ENCODE data around the gene ARHGAP44. TPM values are rescaled to one million over a fixed set of nuclear protein-coding genes. Genes with fewer than 3 reads are reported as not detected.

ARHGAP44 gene
- total RNA-seq, 1 donor from 2014 or later: 6.9 TPM

- intact Hi-C loops (cut with micrococcal nuclease): no loop called here
- Mint-ChIP-seq H3K4me1 (peaks cover 28% of the 10 kb centered on the region), H3K27me3 (no peaks in the 10 kb centered on the region), H3K4me3 (no peak overlapping the region), H3K36me3 (ENCODE audit: low read depth) (no peaks in the 10 kb centered on the region), H3K9me3 (peaks cover 8% of the 10 kb centered on the region), H3K27ac (no peak overlapping the region)
- TF ChIP-seq CTCF (IDR thresholded peaks at IDR 0.05): no peak
- ATAC-seq (ENCODE audit: low read depth) (no peak), DNase-seq (no peak)
- POLR2A ChIA-PET: no interaction called here
- CTCF ChIA-PET: no interaction called here
Observed at GRCh38 chr17:12813664-12814063, 24.4 kb downstream of the ARHGAP44 start.

DNA sequence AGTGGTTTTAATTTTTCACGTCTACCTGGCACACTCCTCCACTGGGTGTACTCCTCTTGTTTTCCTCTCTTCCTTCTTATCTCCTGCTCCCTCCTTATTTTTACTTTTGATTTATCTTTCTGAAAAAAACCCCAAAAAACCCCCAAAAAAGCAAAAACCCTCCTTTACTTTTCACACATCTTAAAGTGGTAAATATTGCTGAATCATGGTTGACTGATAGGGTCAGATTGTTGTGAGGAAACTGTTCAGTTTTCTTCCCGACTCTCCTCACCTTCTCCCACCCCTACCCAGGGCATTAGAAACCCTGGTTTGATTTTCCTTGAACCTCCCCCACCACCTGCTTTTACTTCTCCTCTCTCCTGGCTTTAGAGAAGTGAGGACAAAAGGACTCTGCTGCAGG lies 25.4 kb downstream of the ARHGAP44 start:
- H3K27ac Mint-ChIP-seq: no peak overlapping the region

GRCh38 chr17:12815642-12816141 lies 26.4 kb downstream of the ARHGAP44 start:
- intact Hi-C loops (cut with micrococcal nuclease): loop anchor here (1.0 kb wide), 1 partner anchor 174 kb away; no protein-coding TSS in a partner anchor
- no peak for TF ChIP-seq CTCF (IDR thresholded peaks at IDR 0.05)
- H3K27me3 Mint-ChIP-seq: no peaks in the 10 kb centered on the region
- peak overlapping the region; percentile 70 for H3K27ac Mint-ChIP-seq
- DNase-seq (no peak), ATAC-seq (ENCODE audit: low read depth) (peak; percentile 99)
- H3K9me3 Mint-ChIP-seq: peaks cover 2% of the 10 kb centered on the region
- H3K4me1 Mint-ChIP-seq: peaks cover 28% of the 10 kb centered on the region
- H3K36me3 Mint-ChIP-seq (ENCODE audit: low read depth): no peaks in the 10 kb centered on the region
- ChIA-PET POLR2A (no interaction called here), CTCF (no interaction called here)
- H3K4me3 Mint-ChIP-seq: peak overlapping the region; percentile 57

More for the DNA sequence above, 25.4 kb downstream of the ARHGAP44 start:
- Mint-ChIP-seq H3K4me3 (no peak overlapping the region), H3K27me3 (no peaks in the 10 kb centered on the region), H3K9me3 (peaks cover 4% of the 10 kb centered on the region), H3K36me3 (ENCODE audit: low read depth) (no peaks in the 10 kb centered on the region), H3K4me1 (peaks cover 28% of the 10 kb centered on the region)
- intact Hi-C loops (cut with micrococcal nuclease): no loop called here
- no peak for TF ChIP-seq CTCF (IDR thresholded peaks at IDR 0.05)
- ATAC-seq (ENCODE audit: low read depth) (no peak), DNase-seq (no peak)
- ChIA-PET CTCF (no interaction called here), POLR2A (no interaction called here)

- Mint-ChIP-seq H3K27me3 (no peaks in the 10 kb centered on the region), H3K9me3 (peaks cover 2% of the 10 kb centered on the region), H3K4me1 (peaks cover 3% of the 10 kb centered on the region), H3K4me3 (no peak overlapping the region), H3K27ac (no peak overlapping the region), H3K36me3 (ENCODE audit: low read depth) (no peaks in the 10 kb centered on the region)
- ATAC-seq (ENCODE audit: low read depth): no peak
- DNase-seq: no peak
- ChIA-PET POLR2A (no interaction called here), CTCF (no interaction called here)
- intact Hi-C loops (cut with micrococcal nuclease): no loop called here
- TF ChIP-seq CTCF (IDR thresholded peaks at IDR 0.05): no peak
Observed at GRCh38 chr17:12821376-12821940, 32.2 kb downstream of the ARHGAP44 start.

- H3K9me3 Mint-ChIP-seq: peaks cover 6% of the 10 kb centered on the region
- intact Hi-C loops (cut with micrococcal nuclease): no loop called here
- ChIA-PET CTCF (no interaction called here), POLR2A (no interaction called here)
- H3K4me3 Mint-ChIP-seq: no peak overlapping the region
- ATAC-seq (ENCODE audit: low read depth): no peak
- no peak overlapping the region for H3K27ac Mint-ChIP-seq
- no peaks in the 10 kb centered on the region for H3K36me3 Mint-ChIP-seq (ENCODE audit: low read depth)
- no peaks in the 10 kb centered on the region for H3K4me1 Mint-ChIP-seq
- TF ChIP-seq CTCF (IDR thresholded peaks at IDR 0.05): no peak
- H3K27me3 Mint-ChIP-seq: no peaks in the 10 kb centered on the region
- DNase-seq: no peak
Observed at GRCh38 chr17:12826431-12826830, 37.1 kb downstream of the ARHGAP44 start.
